GM12873 (cell line): Measurements from ENCODE around the gene IL9R.

Source experiments
- CTCF ChIP-seq: IDR thresholded peaks from 2 replicates; pipeline ENCODE4 v1.5.1; 2012; ENCODE audit warnings: low read depth, mild to moderate bottlenecking, moderate library complexity, low read length, control low read depth; ENCODE audit not compliant: insufficient read depth; ENCODE audit errors: missing control alignments

The IL9R gene, protein sequence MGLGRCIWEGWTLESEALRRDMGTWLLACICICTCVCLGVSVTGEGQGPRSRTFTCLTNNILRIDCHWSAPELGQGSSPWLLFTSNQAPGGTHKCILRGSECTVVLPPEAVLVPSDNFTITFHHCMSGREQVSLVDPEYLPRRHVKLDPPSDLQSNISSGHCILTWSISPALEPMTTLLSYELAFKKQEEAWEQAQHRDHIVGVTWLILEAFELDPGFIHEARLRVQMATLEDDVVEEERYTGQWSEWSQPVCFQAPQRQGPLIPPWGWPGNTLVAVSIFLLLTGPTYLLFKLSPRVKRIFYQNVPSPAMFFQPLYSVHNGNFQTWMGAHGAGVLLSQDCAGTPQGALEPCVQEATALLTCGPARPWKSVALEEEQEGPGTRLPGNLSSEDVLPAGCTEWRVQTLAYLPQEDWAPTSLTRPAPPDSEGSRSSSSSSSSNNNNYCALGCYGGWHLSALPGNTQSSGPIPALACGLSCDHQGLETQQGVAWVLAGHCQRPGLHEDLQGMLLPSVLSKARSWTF

GRCh38 chrX:155997436-155997835, at the start of gene IL9R:
TSS of gene IL9R (plus strand) at chrX:155997696. CDS start at chrX:155997760, 64 bp downstream.
- no peak for TF ChIP-seq CTCF

DNA sequence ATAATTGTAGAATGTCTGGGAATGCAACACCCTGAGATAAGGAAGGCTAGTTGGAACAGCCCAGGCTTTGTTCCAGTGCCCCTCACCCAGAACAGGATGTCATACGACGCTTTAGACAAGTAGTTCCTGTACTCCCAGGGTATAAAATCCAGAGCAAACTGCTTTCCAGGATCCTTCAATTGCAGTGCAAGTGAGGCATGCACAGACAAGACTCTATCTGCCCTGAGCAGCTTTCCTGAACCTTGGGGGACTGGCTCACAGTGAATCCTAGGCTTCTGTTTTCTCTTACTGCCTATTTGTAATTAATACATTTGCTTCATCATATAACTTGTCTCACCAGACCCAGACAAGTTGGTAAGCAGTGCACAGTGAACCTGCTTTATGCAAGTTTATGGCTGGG, 48.4 kb upstream of the IL9R start:
- no peak for TF ChIP-seq CTCF

GRCh38 chrX:155951237-155951789, 46.2 kb upstream of the IL9R start:
- no peak for TF ChIP-seq CTCF

- TF ChIP-seq CTCF, result no peak
Observed at GRCh38 chrX:155953055-155953454, 44.4 kb upstream of the IL9R start.

DNA sequence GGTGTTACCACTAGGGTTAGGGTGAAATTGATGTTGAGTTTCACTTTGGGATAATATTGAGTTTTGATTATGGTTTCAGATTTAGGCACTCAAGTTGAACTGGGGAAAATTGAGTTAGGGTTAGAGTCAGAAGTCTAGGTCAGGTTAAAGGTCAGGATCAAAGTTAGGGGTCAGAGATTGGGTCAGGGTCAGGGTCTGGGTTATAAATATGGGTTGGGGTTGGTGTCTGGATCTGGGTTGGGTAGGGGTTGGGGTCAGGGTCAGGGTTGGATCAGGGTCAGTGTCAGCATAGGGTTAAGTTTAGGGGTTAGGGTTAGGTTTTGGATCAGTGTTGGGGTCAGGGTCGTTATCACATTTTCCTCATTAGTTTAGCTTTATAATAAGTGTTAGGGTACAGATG, 42.7 kb upstream of the IL9R start:
- no peak for TF ChIP-seq CTCF

DNA sequence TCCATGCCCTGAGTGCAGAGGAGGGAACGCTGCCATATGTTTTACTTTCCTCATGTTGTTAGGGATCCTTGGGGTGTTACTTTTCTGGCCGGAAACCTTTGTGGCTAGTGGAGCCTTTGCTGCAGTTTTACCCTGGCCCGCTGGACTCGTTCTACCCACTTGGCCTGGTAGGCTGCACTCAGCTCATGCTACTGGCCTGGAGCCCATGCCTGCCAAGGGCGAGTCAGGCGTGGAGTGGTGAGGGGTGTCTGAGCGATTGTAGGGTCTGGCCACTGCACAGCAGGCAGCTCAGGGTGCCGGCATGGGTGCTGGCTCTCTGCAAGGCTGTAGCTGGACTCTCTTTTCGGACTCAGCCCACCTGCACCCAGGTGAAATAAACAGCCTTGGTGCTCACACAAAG, 41.4 kb upstream of the IL9R start:
- TF ChIP-seq CTCF, result no peak

- TF ChIP-seq CTCF, result no peak
Observed at GRCh38 chrX:155956649-155957048, 40.8 kb upstream of the IL9R start.
